Muscle layer of colon (tissue), 2 donors: ENCODE data around the gene BIRC5.

Experiments
- H3K27ac ChIP-seq: one replicate; pipeline ENCODE4 v1.7.0; 2013; ENCODE audit warnings: low read depth, mild to moderate bottlenecking, low read length, moderate library complexity
- H3K27me3 ChIP-seq, 2 donors: one replicate each; pipeline ENCODE4 v1.7.0; 2013; ENCODE audit warnings: low read length in 2 of 2, mild to moderate bottlenecking in 2 of 2; ENCODE audit not compliant: insufficient read depth in 2 of 2, control insufficient read depth in 1 of 2
- H3K36me3 ChIP-seq: one replicate; pipeline ENCODE4 v1.7.0; 2013; ENCODE audit warnings: mild to moderate bottlenecking, low read length; ENCODE audit not compliant: insufficient read depth
- H3K4me1 ChIP-seq: one replicate; pipeline ENCODE4 v1.7.0; 2013; ENCODE audit warnings: mild to moderate bottlenecking, low read length; ENCODE audit not compliant: insufficient read depth
- H3K4me3 ChIP-seq, 2 donors: one replicate each; pipeline ENCODE4 v1.7.0; 2013; ENCODE audit warnings: low read length in 2 of 2, low read depth in 1 of 2, mild to moderate bottlenecking in 1 of 2, moderate library complexity in 1 of 2
- H3K9ac ChIP-seq: one replicate; pipeline ENCODE4 v1.7.0; 2013; ENCODE audit warnings: low read length
- H3K9me3 ChIP-seq: one replicate; pipeline ENCODE4 v1.7.0; 2013; ENCODE audit warnings: mild to moderate bottlenecking, low read length
- donor health status: abdominal sarcoma.
- donor health status: Adenocarcinoma of cecum.

BIRC5 gene

GRCh38 chr17:78255953-78256706 lies 42.1 kb downstream of the BIRC5 start:
- no peak overlapping the region for H3K9ac ChIP-seq
- peaks cover 0 to 3% of the 10 kb centered on the region in 2 donors for H3K27me3 ChIP-seq
- H3K9me3 ChIP-seq: no peaks in the 10 kb centered on the region
- no peaks in the 10 kb centered on the region for H3K4me1 ChIP-seq
- H3K27ac ChIP-seq: no peak overlapping the region
- no peak overlapping the region for H3K4me3 ChIP-seq
- no peaks in the 10 kb centered on the region for H3K36me3 ChIP-seq

- Histone ChIP-seq H3K4me1 (no peaks in the 10 kb centered on the region), H3K27ac (no peak overlapping the region), H3K36me3 (no peaks in the 10 kb centered on the region)
Observed at GRCh38 chr17:78256707-78257591, 42.9 kb downstream of the BIRC5 start.

GRCh38 chr17:78257810-78258322 lies 43.8 kb downstream of the BIRC5 start:
- H3K9me3 ChIP-seq: no peaks in the 10 kb centered on the region
- H3K9ac ChIP-seq: no peak overlapping the region
- H3K27ac ChIP-seq: no peak overlapping the region
- no peaks in the 10 kb centered on the region for H3K36me3 ChIP-seq
- H3K4me3 ChIP-seq: no peak overlapping the region
- peaks cover 0 to 3% of the 10 kb centered on the region in 2 donors for H3K27me3 ChIP-seq
- H3K4me1 ChIP-seq: no peaks in the 10 kb centered on the region

More at GRCh38 chr17:78256707-78257591, 42.9 kb downstream of the BIRC5 start:
- H3K9me3 ChIP-seq: no peaks in the 10 kb centered on the region
- no peak overlapping the region for H3K4me3 ChIP-seq
- H3K9ac ChIP-seq: no peak overlapping the region
- H3K27me3 ChIP-seq: peaks cover 0 to 3% of the 10 kb centered on the region in 2 donors

DNA sequence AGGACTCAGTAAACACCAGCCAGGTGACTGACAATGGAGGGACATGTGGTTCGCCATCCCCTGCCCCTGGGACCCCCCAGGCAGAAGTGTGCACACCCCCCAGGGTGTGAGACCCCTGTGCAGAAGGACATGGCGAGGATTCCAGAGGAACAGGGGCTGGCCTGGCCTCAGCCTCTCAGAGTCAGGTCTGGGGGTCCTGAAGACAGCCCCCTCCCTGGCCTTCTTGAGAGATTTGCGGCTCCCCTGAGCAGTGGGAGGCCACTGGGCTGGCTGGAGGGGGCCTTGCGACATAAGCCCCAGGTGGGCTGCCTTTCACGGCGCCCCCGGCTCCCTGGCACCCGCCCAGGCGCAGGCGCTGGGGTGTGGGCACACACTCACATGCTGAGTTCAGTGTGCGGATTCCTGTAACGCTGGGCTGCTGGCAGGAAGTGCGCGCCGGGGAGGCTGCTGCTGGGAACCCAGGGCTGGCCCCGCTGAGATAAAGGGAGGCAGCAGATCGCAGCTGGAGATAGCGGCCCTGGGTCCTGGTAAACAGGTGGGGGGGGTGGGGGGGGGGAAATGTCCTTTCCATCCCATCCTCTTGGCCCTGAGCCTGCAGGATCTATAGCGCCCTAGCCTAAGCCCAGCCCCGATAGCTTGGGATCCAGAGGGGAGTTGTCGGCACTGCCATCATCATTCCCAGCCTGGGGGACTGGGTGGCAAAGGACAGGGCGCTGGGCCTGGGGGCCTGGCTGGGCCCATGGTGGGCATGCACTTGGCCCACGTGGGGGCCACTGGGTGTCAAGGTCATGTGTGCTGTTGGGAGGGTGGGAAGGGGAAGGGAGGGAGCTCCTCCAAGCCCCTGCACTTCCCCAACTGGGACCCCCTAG lies 44.5 kb downstream of the BIRC5 start:
- peaks cover 0 to 3% of the 10 kb centered on the region in 2 donors for H3K27me3 ChIP-seq
- H3K9me3 ChIP-seq: no peaks in the 10 kb centered on the region
- H3K9ac ChIP-seq: no peak overlapping the region
- no peaks in the 10 kb centered on the region for H3K4me1 ChIP-seq
- H3K36me3 ChIP-seq: no peaks in the 10 kb centered on the region
- H3K27ac ChIP-seq: no peak overlapping the region
- H3K4me3 ChIP-seq: no peak overlapping the region

- no peaks in the 10 kb centered on the region for H3K4me1 ChIP-seq
Observed at GRCh38 chr17:78259192-78259554, 45.1 kb downstream of the BIRC5 start.

DNA sequence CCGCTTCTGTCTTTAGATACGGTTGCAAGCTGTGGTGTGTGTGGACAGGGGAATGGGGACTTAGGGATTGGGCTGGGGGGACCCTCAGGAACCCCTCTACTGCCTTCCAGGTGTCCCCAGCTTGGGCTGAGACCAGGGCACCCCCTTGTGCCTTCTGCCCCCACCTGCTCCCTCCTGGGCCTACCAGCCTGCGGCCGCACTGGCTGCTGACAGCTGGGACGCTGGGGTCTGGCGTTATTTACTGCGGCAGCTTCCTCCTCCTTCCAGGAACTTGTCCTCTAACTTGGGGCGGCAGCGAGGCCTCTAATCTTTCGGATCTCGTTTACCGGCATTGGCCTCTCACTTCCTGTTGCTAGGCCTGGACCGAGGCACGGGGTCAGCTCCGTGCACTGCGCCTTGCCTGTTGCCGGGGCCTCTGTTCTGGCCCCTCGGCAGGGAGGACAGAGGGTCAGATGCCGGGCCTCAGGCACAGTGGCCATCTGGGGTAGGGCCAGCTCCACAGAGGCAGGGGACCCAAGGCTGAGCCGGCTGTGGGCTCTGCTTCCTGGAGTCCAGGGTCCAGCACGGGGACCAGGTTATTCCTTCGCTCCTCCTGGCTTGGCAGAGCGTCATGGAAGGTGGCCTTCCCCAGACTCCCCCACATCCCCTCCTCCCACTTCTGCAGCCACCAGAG lies 49.1 kb downstream of the BIRC5 start:
- H3K9ac ChIP-seq: no peak overlapping the region
- no peaks in the 10 kb centered on the region for H3K4me1 ChIP-seq
- H3K36me3 ChIP-seq: no peaks in the 10 kb centered on the region
- no peaks in the 10 kb centered on the region for H3K9me3 ChIP-seq
- peaks cover 0 to 3% of the 10 kb centered on the region in 2 donors for H3K27me3 ChIP-seq
- no peak overlapping the region for H3K4me3 ChIP-seq
- no peak overlapping the region for H3K27ac ChIP-seq

More at GRCh38 chr17:78259192-78259554, 45.1 kb downstream of the BIRC5 start:
- no peak overlapping the region for H3K4me3 ChIP-seq
- no peak overlapping the region for H3K27ac ChIP-seq
- peaks cover 0 to 3% of the 10 kb centered on the region in 2 donors for H3K27me3 ChIP-seq
- H3K9ac ChIP-seq: no peak overlapping the region
- no peaks in the 10 kb centered on the region for H3K9me3 ChIP-seq
- H3K36me3 ChIP-seq: no peaks in the 10 kb centered on the region

DNA sequence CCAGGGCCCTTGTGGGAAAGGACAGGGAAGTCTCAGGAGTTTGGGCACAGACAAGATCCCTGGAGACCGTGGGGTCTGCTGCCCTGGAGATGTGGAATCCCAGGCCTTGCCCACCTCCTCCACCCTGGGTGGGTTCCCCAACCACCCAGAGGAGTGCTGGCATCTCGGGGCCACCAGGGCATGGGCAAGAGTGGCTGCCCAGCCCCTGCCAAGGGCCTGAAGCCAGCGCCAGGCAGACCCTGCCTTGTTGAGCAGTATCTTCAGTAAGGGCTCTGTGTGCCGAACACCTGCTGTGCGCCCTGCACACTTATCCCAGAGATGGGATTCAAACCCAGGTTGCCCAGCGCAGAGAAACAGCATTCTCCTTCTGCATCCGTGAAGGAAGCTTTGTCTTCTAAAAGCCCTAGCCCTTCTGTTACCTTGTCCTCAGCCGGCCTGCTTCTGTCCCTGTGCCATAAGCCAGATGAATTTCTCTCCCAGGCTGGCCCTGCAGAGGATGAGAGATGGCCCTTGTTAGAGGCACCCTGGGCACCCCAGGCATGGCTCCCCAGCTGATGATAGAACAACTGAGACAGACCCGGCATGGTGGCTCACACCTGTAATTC lies 49.8 kb downstream of the BIRC5 start:
- Histone ChIP-seq H3K4me1 (no peaks in the 10 kb centered on the region), H3K27me3 (peaks cover 0 to under 1% of the 10 kb centered on the region in 2 donors), H3K36me3 (no peaks in the 10 kb centered on the region), H3K9me3 (no peaks in the 10 kb centered on the region), H3K4me3 (no peak overlapping the region), H3K27ac (no peak overlapping the region), H3K9ac (no peak overlapping the region)

GRCh38 chr17:78264590-78264989 lies 50.5 kb downstream of the BIRC5 start:
- no peak overlapping the region for H3K27ac ChIP-seq
- H3K9me3 ChIP-seq: no peaks in the 10 kb centered on the region
- no peak overlapping the region for H3K4me3 ChIP-seq
- H3K27me3 ChIP-seq: peaks cover 0 to 8% of the 10 kb centered on the region in 2 donors
- no peaks in the 10 kb centered on the region for H3K4me1 ChIP-seq
- H3K9ac ChIP-seq: no peak overlapping the region
- no peaks in the 10 kb centered on the region for H3K36me3 ChIP-seq

DNA sequence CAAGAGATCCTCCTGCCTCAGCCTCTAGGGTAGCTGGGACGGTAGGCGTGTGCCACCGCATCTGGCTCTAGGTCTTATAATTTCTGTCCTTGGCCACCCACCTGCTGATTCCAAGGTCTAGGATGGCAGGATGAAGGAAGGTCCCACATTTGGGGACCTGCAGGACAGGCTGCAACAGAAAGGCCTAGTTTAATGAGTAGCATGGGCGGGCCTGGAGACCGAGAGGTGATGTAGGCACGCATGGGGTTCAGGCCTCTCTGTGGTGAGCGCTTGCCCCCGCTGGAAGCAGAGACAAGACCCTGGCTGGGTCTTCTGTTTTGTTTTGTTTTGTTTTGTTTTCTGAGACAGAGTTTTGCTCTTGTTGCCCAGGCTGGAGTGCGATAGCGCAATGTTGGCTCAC lies 51.1 kb downstream of the BIRC5 start:
- Histone ChIP-seq H3K36me3 (no peaks in the 10 kb centered on the region), H3K9me3 (no peaks in the 10 kb centered on the region), H3K27me3 (peaks cover 0 to 13% of the 10 kb centered on the region in 2 donors), H3K4me3 (no peak overlapping the region), H3K4me1 (no peaks in the 10 kb centered on the region), H3K27ac (no peak overlapping the region), H3K9ac (no peak overlapping the region)

DNA sequence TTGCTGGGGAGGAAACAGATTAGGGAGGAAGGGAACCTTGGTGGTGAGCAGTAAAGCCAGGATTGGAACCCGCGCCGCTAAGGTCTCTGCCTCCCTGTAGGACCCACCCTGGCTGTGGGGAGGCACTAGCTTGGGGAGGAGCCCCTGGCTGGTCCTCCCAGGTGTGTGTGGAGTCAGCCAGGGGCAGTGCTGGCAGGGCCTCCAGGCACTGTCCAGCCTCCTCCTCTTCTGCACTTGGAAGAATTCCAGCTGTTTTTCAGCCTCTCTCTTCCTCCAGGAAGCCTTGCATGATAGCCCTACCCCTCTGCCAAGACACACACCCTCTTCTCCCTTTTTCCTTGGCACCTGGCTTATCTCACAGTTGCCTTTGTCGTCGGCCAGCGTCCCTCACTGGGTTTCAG lies 52.2 kb downstream of the BIRC5 start:
- peaks cover 0 to 14% of the 10 kb centered on the region in 2 donors for H3K27me3 ChIP-seq
- H3K4me3 ChIP-seq: no peak overlapping the region
- H3K9me3 ChIP-seq: no peaks in the 10 kb centered on the region
- no peaks in the 10 kb centered on the region for H3K4me1 ChIP-seq
- no peak overlapping the region for H3K27ac ChIP-seq
- H3K9ac ChIP-seq: no peak overlapping the region
- no peaks in the 10 kb centered on the region for H3K36me3 ChIP-seq
